Measurements from ENCODE around the gene ZNF808.
"Not testable (repeated sequence)": the region's sequence is repeated elsewhere in the genome, so short reads cannot be mapped to it uniquely, and the experiment has no call there.

The ZNF808 gene

GRCh38 chr19:52527134-52527955 lies at the start of gene ZNF808:
ZNF808 (plus strand) TSS chr19:52527668; CDS start chr19:52543285, 15,617 bp downstream.
- peak; percentile 95 for DNase-seq

- peak; percentile 12 for DNase-seq
Measured at GRCh38 chr19:52484111-52484743, 43.2 kb upstream of the ZNF808 start.

- not testable (repeated sequence) for DNase-seq
Measured at GRCh38 chr19:52485064-52485463, 42.4 kb upstream of the ZNF808 start.

GRCh38 chr19:52485561-52486240 lies 41.8 kb upstream of the ZNF808 start:
- peak; percentile 24 for DNase-seq

GRCh38 chr19:52492201-52492993 lies 35.1 kb upstream of the ZNF808 start:
- DNase-seq = no peak

- DNase-seq = no peak
Measured at GRCh38 chr19:52492994-52493470, 34.4 kb upstream of the ZNF808 start.

- no peak for DNase-seq
Measured at GRCh38 chr19:52494518-52494917, 33.0 kb upstream of the ZNF808 start.

GRCh38 chr19:52498571-52498970 lies 28.9 kb upstream of the ZNF808 start:
- DNase-seq = no peak

GRCh38 chr19:52500474-52500873 lies 27.0 kb upstream of the ZNF808 start:
- not testable (repeated sequence) for DNase-seq

GRCh38 chr19:52500991-52501390 lies 26.5 kb upstream of the ZNF808 start:
- not testable (repeated sequence) for DNase-seq

- DNase-seq = no peak
Measured at GRCh38 chr19:52507266-52507665, 20.2 kb upstream of the ZNF808 start.

- DNase-seq = no peak
Measured at GRCh38 chr19:52516191-52516590, 11.3 kb upstream of the ZNF808 start.

- no peak for DNase-seq
Measured at GRCh38 chr19:52518646-52519045, 8.8 kb upstream of the ZNF808 start.

GRCh38 chr19:52519175-52519574 lies 8.3 kb upstream of the ZNF808 start:
- DNase-seq = not testable (repeated sequence)

GRCh38 chr19:52520013-52520412 lies 7.5 kb upstream of the ZNF808 start:
- no peak for DNase-seq

- DNase-seq = no peak
Measured at GRCh38 chr19:52522551-52522950, 4.9 kb upstream of the ZNF808 start.

- DNase-seq = no peak
Measured at GRCh38 chr19:52524086-52524485, 3.4 kb upstream of the ZNF808 start.

GRCh38 chr19:52527956-52528351 lies 486 bp downstream of the ZNF808 start:
- DNase-seq = no peak

- no peak for DNase-seq
Measured at GRCh38 chr19:52532480-52532879, 5.0 kb downstream of the ZNF808 start.

- DNase-seq = peak; percentile 85
Measured at GRCh38 chr19:52533901-52534300, 6.4 kb downstream of the ZNF808 start.

GRCh38 chr19:52535385-52535770 lies 7.9 kb downstream of the ZNF808 start:
- DNase-seq = not testable (repeated sequence)

- DNase-seq = no peak
Measured at GRCh38 chr19:52535771-52536447, 8.4 kb downstream of the ZNF808 start.

Data from MV-4-11 (cell line).